Measurements from ENCODE around the gene CDC42BPA. TPM values are rescaled to one million over a fixed set of nuclear protein-coding genes. Genes with fewer than 3 reads are reported as not detected.
A peak's percentile ranks its signal among the peaks of the same experiment; 100 is the strongest.

The CDC42BPA gene
- total and polyA plus RNA-seq, 9 of the 15 experiments (the other 6 are each of a cell fraction or from before 2014, with no cell fraction given): 8.0 to 77.5 (median 52.1) TPM

DNA sequence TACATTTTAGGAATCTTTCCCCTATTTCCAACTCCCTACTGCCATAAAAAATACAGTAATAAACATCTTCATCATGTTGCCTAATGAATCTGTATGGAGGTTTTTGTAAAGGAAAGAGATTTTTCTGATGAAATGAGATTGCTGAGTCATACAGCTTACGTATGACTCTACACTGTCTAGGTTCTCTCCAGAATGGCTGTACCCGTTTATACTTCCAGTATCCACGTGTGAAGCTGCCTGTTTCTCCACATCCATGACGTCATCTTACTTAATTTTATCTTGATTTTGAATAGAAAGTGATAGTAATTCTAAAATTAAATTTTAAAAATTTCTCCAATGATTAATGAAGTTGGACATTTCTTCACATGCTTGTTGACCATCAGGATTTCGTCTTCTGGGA, 274.5 kb downstream of the CDC42BPA start (continued):
- TF ChIP-seq CREB1 (IDR thresholded peaks at IDR 0.05) (no peak), CREB1 (CRISPR knock-in tag; IDR thresholded peaks at IDR 0.05) (no peak), EHMT2 (IDR thresholded peaks at IDR 0.05) (no peak), E2F3 (CRISPR knock-in tag; IDR thresholded peaks at IDR 0.05) (no peak), TAL1 (IDR thresholded peaks at IDR 0.05) (no peak), ZNF592 (IDR thresholded peaks at IDR 0.05) (peak; percentile 43; the same call in 1 of the 2 replicates), ZNF717 (CRISPR knock-in tag; IDR thresholded peaks at IDR 0.05) (no peak), HNRNPK (IDR thresholded peaks at IDR 0.05; ENCODE audit: low read depth, low read length, poor library complexity, severe bottlenecking) (no peak), ZFX (CRISPR knock-in tag; IDR thresholded peaks at IDR 0.05) (no peak), NFE2 (IDR thresholded peaks at IDR 0.05; ENCODE audit: low read depth) (peak; percentile 86), CREM (IDR thresholded peaks at IDR 0.05; ENCODE audit: low read depth) (0 out of 2 replicates have a peak, but pooled peaks have one; percentile 31), SMARCE1 (IDR thresholded peaks at IDR 0.05) (no peak), ATF6 (CRISPR knock-in tag; IDR thresholded peaks at IDR 0.05) (no peak), RBM17 (IDR thresholded peaks at IDR 0.05; ENCODE audit: borderline replicate concordance, low read depth, low read length) (no peak), ZNF589 (CRISPR knock-in tag; IDR thresholded peaks at IDR 0.05; ENCODE audit: low read depth) (no peak), MCM3 (IDR thresholded peaks at IDR 0.05) (no peak), DMBX1 (CRISPR knock-in tag; IDR thresholded peaks at IDR 0.05; ENCODE audit: borderline replicate concordance) (no peak), CEBPG (CRISPR knock-in tag; IDR thresholded peaks at IDR 0.05) (no peak), CEBPG (tag; conservative IDR thresholded peaks at IDR 0.05 in 1 of 2, IDR thresholded peaks at IDR 0.05 in 1 of 2) (0 out of 4 replicates have a peak, but pooled peaks of 1 of the 2 experiments have one; percentile 38), POLR2AphosphoS5 (IDR thresholded peaks at IDR 0.05; ENCODE audit: control insufficient read depth, insufficient read depth, low read depth, low read length) (no peak), TEAD1 (CRISPR knock-in tag; IDR thresholded peaks at IDR 0.05) (no peak), SMAD3 (CRISPR knock-in tag; conservative IDR thresholded peaks at IDR 0.05) (no peak), ZNF561 (CRISPR knock-in tag; conservative IDR thresholded peaks at IDR 0.05) (no peak), RBM15 (IDR thresholded peaks at IDR 0.05; ENCODE audit: insufficient read depth, low read length) (no peak), FOS (IDR thresholded peaks at IDR 0.05; ENCODE audit: extremely low read depth, insufficient read length) (no peak), ATF1 (CRISPR knock-in tag; IDR thresholded peaks at IDR 0.05) (no peak), ATF1 (tag; IDR thresholded peaks at IDR 0.05) (peak; percentile 49; the same call in 1 of the 2 replicates), U2AF1 (optimal IDR thresholded peaks at IDR 0.05; ENCODE audit: low read depth, low read length) (no peak)
